Measurements from ENCODE around the gene CSK.
A peak's percentile ranks its signal among the peaks of the same experiment; 100 is the strongest.

CSK gene

GRCh38 chr15:74788042-74788682 lies 6.3 kb downstream of the CSK start:
- ATAC-seq, result no peak

- peak; percentile 5 to 6 for ATAC-seq
Observed at GRCh38 chr15:74788683-74789151, 6.8 kb downstream of the CSK start.

- ATAC-seq, result no peak
Observed at GRCh38 chr15:74789171-74789631, 7.3 kb downstream of the CSK start.

GRCh38 chr15:74789741-74790079 lies 7.8 kb downstream of the CSK start:
- no peak for ATAC-seq

GRCh38 chr15:74790080-74790916 lies 8.4 kb downstream of the CSK start:
- peak in 1 of 2 donors; percentile 9 for ATAC-seq

- no peak for ATAC-seq
Observed at GRCh38 chr15:74791007-74791406, 9.1 kb downstream of the CSK start.

GRCh38 chr15:74791667-74792066 lies 9.8 kb downstream of the CSK start:
- no peak for ATAC-seq

GRCh38 chr15:74792227-74793016 lies 10.5 kb downstream of the CSK start:
- no peak for ATAC-seq

GRCh38 chr15:74793135-74794028 lies 11.5 kb downstream of the CSK start:
- peak; percentile 39 for ATAC-seq

GRCh38 chr15:74794248-74794969 lies 12.5 kb downstream of the CSK start:
- peak in 1 of 2 donors; percentile 45 for ATAC-seq

GRCh38 chr15:74794970-74795349 lies 13.1 kb downstream of the CSK start:
- ATAC-seq, result no peak

GRCh38 chr15:74795966-74796625 lies 14.2 kb downstream of the CSK start:
- peak; percentile 26 to 37 for ATAC-seq

- no peak for ATAC-seq
Observed at GRCh38 chr15:74798388-74799254, 16.7 kb downstream of the CSK start.

GRCh38 chr15:74799255-74799855 lies 17.5 kb downstream of the CSK start:
- peak in 1 of 2 donors; percentile 17 for ATAC-seq

- ATAC-seq, result peak; percentile 90 to 92
Observed at GRCh38 chr15:74799856-74800558, 18.1 kb downstream of the CSK start.

GRCh38 chr15:74800559-74801094 lies 18.7 kb downstream of the CSK start:
- ATAC-seq, result no peak

GRCh38 chr15:74801311-74801997 lies 19.6 kb downstream of the CSK start:
- no peak for ATAC-seq

GRCh38 chr15:74802290-74802689 lies 20.4 kb downstream of the CSK start:
- no peak for ATAC-seq

All from activated CD4-positive, CD25-positive, alpha-beta regulatory T cell treated with anti-CD3 and anti-CD28 coated beads, Interleukin-2, amount 50 U/mL, for 24 hours (primary cell).